ENCODE measurements around the gene SH3RF1.

GRCh38 chr4:169233691-169234090, 37.1 kb downstream of the SH3RF1 start:
- TF ChIP-seq POLR2A (IDR thresholded peaks at IDR 0.05) (no peak), POLR2AphosphoS5 (IDR thresholded peaks at IDR 0.05) (no peak)

All from prostate gland (tissue), 1 donor.